HG03521 (cell line): Measurements from ENCODE around the gene PDE4D.

ENCODE experiments used
- ATAC-seq: cut with Tn5 transposase; IDR thresholded peaks from one replicate; pipeline ENCODE4 v1.9.1; 2021; ENCODE audit warnings: mild to moderate bottlenecking, moderate library complexity; ENCODE audit not compliant: unreplicated experiment

Gene PDE4D

GRCh38 chr5:59272809-59273427, 620.6 kb downstream of the PDE4D start:
- no peak for ATAC-seq

GRCh38 chr5:59268756-59269415, 624.6 kb downstream of the PDE4D start:
- no peak for ATAC-seq

DNA sequence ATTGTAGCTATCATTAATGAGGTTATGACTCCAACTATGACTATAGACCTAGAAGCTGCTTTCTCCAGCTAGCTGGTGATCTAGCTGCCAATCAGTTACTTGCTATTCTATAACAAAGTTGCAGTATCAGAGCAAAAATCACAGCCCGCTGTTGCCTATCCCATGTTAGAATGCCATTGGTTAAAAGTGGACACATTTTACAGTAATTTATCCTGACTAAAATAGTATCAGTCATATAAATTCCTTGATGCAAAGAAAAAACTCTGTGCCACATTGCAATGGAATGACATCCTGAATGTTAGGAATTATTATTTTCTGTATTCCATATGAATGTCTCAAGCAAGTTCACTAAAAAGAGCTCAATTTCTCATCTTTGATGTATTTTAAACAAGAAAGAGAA, 626.5 kb downstream of the PDE4D start:
- ATAC-seq: no peak

DNA sequence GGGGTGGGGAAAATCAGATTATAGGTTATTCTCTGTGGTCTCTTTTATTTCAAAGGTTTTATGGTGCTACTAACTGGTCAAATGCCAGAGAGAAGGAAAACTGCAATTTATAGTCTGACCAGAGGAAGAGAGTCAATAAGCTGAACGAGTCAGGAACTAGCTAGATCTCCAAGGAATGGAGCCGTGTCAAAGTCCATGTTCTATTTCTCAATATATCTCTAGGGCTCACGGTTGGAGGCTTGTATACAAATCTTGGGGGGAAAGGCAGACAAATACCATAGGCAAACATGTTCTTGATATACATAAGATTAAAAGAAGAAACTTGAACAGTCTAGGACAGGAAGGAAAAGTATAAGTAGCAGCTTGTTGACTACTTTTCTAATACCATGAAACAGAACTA, 627.1 kb downstream of the PDE4D start:
- no peak for ATAC-seq

- ATAC-seq: no peak
These were observed 628.8 kb downstream of the PDE4D start for GRCh38 chr5:59264639-59265245.

GRCh38 chr5:59264013-59264412, 629.5 kb downstream of the PDE4D start:
- ATAC-seq: no peak

- ATAC-seq: no peak
These were observed 631.6 kb downstream of the PDE4D start for GRCh38 chr5:59261969-59262368.

GRCh38 chr5:59260973-59261372, 632.6 kb downstream of the PDE4D start:
- no peak for ATAC-seq

GRCh38 chr5:59260200-59260599, 633.3 kb downstream of the PDE4D start:
- ATAC-seq: no peak

- ATAC-seq: no peak
These were observed 634.3 kb downstream of the PDE4D start for GRCh38 chr5:59259237-59259636.

DNA sequence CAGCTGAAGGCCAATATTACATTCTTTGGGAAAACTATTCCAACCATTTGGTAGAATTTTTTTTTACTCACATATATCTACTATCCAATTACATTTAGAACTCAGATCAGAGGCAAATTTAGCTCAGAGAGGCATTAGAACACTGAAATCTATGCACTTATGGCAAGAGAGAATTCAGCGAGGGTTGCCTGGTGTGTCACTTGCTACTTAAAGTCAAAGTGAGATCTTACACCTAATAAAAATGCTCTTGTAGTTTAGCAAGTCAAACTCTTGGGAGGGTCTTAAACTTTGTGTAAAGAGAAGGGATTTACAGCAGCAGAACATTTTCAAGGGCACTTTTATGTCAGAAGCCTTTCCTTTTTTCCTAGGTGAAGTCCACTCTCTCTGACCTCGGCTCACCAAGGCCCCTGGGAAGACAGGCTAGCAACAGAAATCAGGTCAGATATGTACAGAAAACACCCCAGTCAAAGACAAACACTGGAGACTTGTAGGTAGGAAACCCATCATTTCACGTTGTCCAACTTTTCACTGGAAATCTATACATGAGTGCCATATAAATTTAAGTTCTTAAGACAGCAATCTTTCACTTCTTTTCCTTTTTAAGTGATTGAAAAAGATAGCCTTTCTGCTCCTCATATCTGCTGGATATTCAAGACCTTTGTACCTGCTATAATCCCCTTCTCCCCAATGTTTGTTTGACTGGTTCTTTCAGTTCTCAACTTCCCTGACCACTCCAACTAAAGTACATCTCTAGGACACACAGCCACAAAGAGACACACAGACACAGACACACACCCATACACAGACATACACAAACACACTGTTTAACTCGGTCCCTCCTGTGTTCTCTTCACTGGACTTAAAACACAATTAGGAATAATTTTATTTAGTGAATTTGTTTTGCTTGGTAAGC, 635.8 kb downstream of the PDE4D start:
- ATAC-seq: no peak

- no peak for ATAC-seq
These were observed 637.2 kb downstream of the PDE4D start for GRCh38 chr5:59256331-59256730.

GRCh38 chr5:59254055-59254687, 639.4 kb downstream of the PDE4D start:
- ATAC-seq: no peak

DNA sequence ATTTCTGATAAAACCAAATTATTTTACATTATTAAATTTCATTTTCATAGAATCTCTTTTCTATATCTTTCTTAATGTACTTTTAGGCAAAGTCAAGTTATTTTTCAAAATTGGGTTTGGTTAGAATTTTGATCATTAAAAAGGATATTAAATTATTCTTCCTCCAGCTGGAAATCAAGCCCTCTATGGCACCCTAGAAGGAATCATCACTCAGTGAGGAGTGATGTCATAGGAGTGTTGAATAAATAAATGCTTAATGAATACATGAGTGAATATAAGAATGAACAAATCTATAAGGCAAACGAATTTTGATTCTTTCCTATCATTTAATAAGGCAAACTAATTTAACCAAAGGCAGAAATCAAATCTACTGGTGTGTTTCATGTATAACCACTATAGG, 639.9 kb downstream of the PDE4D start:
- no peak for ATAC-seq

DNA sequence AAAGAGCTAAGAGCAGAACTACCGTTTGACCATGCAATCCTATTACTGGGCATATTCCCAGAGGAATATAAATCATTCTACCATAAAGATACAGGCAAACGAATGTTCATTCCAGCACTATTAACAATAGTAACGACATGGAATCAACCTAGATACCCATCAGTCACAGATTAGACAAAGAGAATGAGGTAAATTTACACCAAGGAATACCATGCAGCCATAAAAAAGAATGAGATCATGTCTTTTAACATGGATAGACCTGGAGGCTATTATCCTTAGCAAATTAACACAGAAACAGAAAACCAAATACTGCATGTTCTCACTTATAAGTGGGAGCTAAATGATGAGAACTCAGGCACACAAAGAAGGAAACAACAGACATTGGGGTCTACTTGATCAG, 641.9 kb downstream of the PDE4D start:
- ATAC-seq: no peak

GRCh38 chr5:59249726-59250125, 643.8 kb downstream of the PDE4D start:
- ATAC-seq: no peak

DNA sequence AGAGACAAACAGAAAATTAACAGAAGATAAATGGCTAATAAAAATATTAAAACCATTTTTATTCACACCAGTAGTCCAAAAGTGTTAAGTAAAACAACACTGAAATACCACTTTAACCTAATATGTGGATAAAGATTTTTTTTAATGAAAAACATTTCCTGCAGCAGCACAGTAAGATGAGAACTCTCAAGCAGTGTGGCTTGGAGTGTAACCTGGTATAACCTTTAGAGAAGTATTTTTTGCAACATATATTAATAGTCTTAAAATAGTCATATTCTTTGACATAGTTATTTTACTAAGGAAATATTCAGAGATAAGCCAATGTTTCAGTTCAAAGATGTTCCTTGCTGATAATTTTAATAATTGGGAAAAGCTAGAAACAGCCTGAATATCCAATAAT, 644.4 kb downstream of the PDE4D start:
- no peak for ATAC-seq

DNA sequence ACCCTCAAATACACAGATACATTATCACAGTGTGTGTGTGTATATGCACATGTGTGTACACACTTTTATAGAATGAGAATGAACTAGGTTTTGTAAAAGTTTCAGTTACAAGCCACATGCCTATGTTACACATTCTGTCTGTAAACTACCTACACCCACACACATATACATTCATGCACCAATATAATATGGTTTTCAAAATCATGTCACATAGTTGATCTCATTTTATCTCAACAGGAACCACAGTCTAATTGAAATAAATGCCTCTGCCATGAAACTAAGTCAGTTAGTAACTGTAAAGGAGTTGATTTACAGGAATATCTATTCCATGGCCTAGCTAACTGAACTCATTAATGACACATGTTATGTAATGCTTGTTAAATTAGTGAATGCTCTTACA, 646.6 kb downstream of the PDE4D start:
- ATAC-seq: no peak

- ATAC-seq: no peak
These were observed 647.2 kb downstream of the PDE4D start for GRCh38 chr5:59246145-59246869.

DNA sequence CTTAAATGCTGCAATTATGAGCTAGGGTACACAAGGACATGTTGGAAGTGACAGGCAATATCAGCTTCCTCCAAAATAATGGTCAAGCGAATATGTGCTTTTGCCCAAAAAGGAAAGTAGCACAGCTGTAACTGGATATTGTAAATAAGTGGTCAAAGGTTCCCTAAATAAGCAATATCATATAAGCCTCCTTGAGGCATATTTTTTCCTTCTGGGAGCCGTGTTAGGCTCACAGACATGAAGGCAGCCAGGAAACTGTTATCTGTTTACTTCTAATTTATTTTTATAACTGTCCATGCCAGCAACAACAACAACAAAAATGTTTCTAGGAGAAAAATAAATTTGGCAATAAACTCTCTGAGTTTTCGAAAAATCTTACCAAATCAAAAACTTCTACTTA, 648.3 kb downstream of the PDE4D start:
- no peak for ATAC-seq
